ENCODE data around the gene TNPO2.

- TF ChIP-seq ZNF331 (CRISPR knock-in tag; IDR thresholded peaks at IDR 0.05; ENCODE audit: low read depth) = no peak
- no peak for TF ChIP-seq CTCF (conservative IDR thresholded peaks at IDR 0.05; ENCODE audit: low read depth in 2 of 2)
- TF ChIP-seq JUNB (IDR thresholded peaks at IDR 0.05; ENCODE audit: unreplicated experiment) = no peak
- TF ChIP-seq POLR2AphosphoS5 (IDR thresholded peaks at IDR 0.05; ENCODE audit: low read depth) = no peak
- no peak for TF ChIP-seq CREB1 (CRISPR knock-in tag; IDR thresholded peaks at IDR 0.05; ENCODE audit: low read depth)
- TF ChIP-seq REST (IDR thresholded peaks at IDR 0.05; ENCODE audit: unreplicated experiment) = no peak
- TF ChIP-seq EZH2 (IDR thresholded peaks at IDR 0.05; ENCODE audit: low read depth, unreplicated experiment) = no peak
- no peak for TF ChIP-seq EZH2phosphoT487 (IDR thresholded peaks at IDR 0.05; ENCODE audit: unreplicated experiment)
- TF ChIP-seq ZNF114 (CRISPR knock-in tag; IDR thresholded peaks at IDR 0.05) = no peak
Measured at GRCh38 chr19:12720851-12721655, 2.7 kb downstream of the TNPO2 start.

Measured in GM23338 (cell line).